Panc1 (cell line): Measurements from ENCODE around the gene CLDN1. TPM values are rescaled to one million over a fixed set of nuclear protein-coding genes. Genes with fewer than 3 reads are reported as not detected.

Experiments used
- ATAC-seq: fragments of 200-7000 bp; cut with Tn5 transposase; 2 replicates; pipeline ENCODE4 v1.9.1; 2020; ENCODE audit warnings: mild to moderate bottlenecking, moderate library complexity
- BruUV-seq: library from RNA; stranded (reverse); fragments of 400-500 nt; replicated peaks from 2 replicates; lab custom pipeline; 2021; lab: Mats Ljungman, UMichigan
- CTCF ChIA-PET: fragments of 300-600 bp; sonication (Branson Sonifier 250); formaldehyde crosslinking; loops from one replicate; lab custom pipeline; 2022; ENCODE audit warnings: antibody characterized with exemption; lab: Charles Lee
- POLR2A ChIA-PET: fragments of 300-600 bp; sonication (Branson Sonifier 250); formaldehyde crosslinking; loops from one replicate; lab custom pipeline; 2022; ENCODE audit warnings: antibody characterized with exemption; lab: Charles Lee
- DNase-seq: peaks from one replicate; pipeline ENCODE4 v3.0.0-alpha.2; 2010; ENCODE audit warnings: low read depth, low spot score
- H3K27ac ChIP-seq: 2 replicates; pipeline ENCODE4 v1.5.1; 2011; ENCODE audit warnings: mild to moderate bottlenecking, low read length, inconsistent platforms
- H3K27me3 ChIP-seq: fragments of 200-500 bp; sonication (Bioruptor generic); 2 replicates; pipeline ENCODE4 v1.6.0; 2014; ENCODE audit warnings: low read length, inconsistent platforms; ENCODE audit not compliant: control insufficient read depth, insufficient read depth
- H3K36me3 ChIP-seq: fragments of 200-500 bp; sonication (Bioruptor generic); 2 replicates; pipeline ENCODE4 v1.5.1; 2014; ENCODE audit warnings: inconsistent platforms, mild to moderate bottlenecking, low read length, moderate library complexity; ENCODE audit not compliant: control insufficient read depth, insufficient read depth
- H3K4me1 ChIP-seq: 2 replicates; pipeline ENCODE4 v1.5.1; 2011; ENCODE audit warnings: inconsistent platforms, mild to moderate bottlenecking, low read length, moderate library complexity; ENCODE audit not compliant: control insufficient read depth, insufficient read depth
- H3K4me3 ChIP-seq, 2 experiments: 2 replicates each; pipeline ENCODE4 v1.5.1; 2011 to 2012; ENCODE audit warnings: low read depth in 2 of 2, low read length in 2 of 2, mild to moderate bottlenecking in 2 of 2, inconsistent platforms in 1 of 2, moderate library complexity in 1 of 2
- H3K9me3 ChIP-seq: fragments of 200-500 bp; sonication (Bioruptor generic); 2 replicates; pipeline ENCODE4 v1.5.1; 2014; ENCODE audit warnings: low read depth, mild to moderate bottlenecking, inconsistent platforms, low read length, moderate library complexity; ENCODE audit not compliant: control insufficient read depth, insufficient read depth
- CTCF ChIP-seq: fragments of 450-650 bp; IDR thresholded peaks from 2 replicates; pipeline ENCODE4 v1.5.1; 2017; ENCODE audit warnings: mild to moderate bottlenecking
- POLR2AphosphoS5 ChIP-seq: IDR thresholded peaks from 2 replicates; pipeline ENCODE4 v1.6.1; 2012; ENCODE audit warnings: mild to moderate bottlenecking, low read depth, low read length, moderate library complexity
- SIN3A ChIP-seq: IDR thresholded peaks from 2 replicates; pipeline ENCODE4 v1.6.1; 2012; ENCODE audit warnings: low read depth, mild to moderate bottlenecking, low read length, moderate library complexity, borderline replicate concordance; ENCODE audit not compliant: insufficient read depth
- TCF7L2 ChIP-seq: IDR thresholded peaks from 2 replicates; pipeline ENCODE4 v1.6.1; 2011; ENCODE audit warnings: mild to moderate bottlenecking, low read depth, low read length, inconsistent platforms
- in situ Hi-C: cut with HindIII; loops from 2 replicates; pipeline ENCODE4 v1.10.0; 2016; ENCODE audit warnings: low sequenced_read_pairs, low pct_unique_long_range_greater_than_20kb
- intact Hi-C: fragments of 100-400 bp; cut with micrococcal nuclease; formaldehyde crosslinking; loops from one replicate; pipeline ENCODE4 v1.10.0; 2022; ENCODE audit not compliant: unreplicated experiment
- total RNA-seq: library from RNA; stranded (reverse); gene quantifications from one replicate; pipeline ENCODE4 v1.2.1, GENCODE V29; 2021; ENCODE audit not compliant: unreplicated experiment
- TF ChIP-seq, protein P1 (sequence below), 2 experiments: IDR thresholded peaks; 2 replicates each; pipeline ENCODE4 v1.6.1; 2011 to 2012; ENCODE audit warnings: low read depth in 2 of 2, control low read depth in 1 of 2, low read length in 1 of 2, mild to moderate bottlenecking in 1 of 2, moderate library complexity in 1 of 2; ENCODE audit not compliant: insufficient read depth in 1 of 2

Gene CLDN1
- total RNA-seq, 1 experiment from 2014 or later, result 30.9 TPM

GRCh38 chr3:190370369-190370768 is 48.1 kb upstream of the CLDN1 start:
- POLR2A ChIA-PET, result no interaction called here

GRCh38 chr3:190369668-190370295 is 47.5 kb upstream of the CLDN1 start:
- Histone ChIP-seq H3K4me1 (no peaks in the 10 kb centered on the region), H3K36me3 (no peaks in the 10 kb centered on the region), H3K9me3 (no peaks in the 10 kb centered on the region), H3K27ac (no peak overlapping the region), H3K27me3 (no peaks in the 10 kb centered on the region), H3K4me3 (no peak overlapping the region)
- intact Hi-C loops (no loop called here), in situ Hi-C loops (no loop called here)
- TF ChIP-seq TCF7L2, result no peak
- TF ChIP-seq POLR2AphosphoS5, result no peak
- TF ChIP-seq CTCF, result no peak
- no peak for TF ChIP-seq SIN3A
- TF ChIP-seq, protein P1, sequence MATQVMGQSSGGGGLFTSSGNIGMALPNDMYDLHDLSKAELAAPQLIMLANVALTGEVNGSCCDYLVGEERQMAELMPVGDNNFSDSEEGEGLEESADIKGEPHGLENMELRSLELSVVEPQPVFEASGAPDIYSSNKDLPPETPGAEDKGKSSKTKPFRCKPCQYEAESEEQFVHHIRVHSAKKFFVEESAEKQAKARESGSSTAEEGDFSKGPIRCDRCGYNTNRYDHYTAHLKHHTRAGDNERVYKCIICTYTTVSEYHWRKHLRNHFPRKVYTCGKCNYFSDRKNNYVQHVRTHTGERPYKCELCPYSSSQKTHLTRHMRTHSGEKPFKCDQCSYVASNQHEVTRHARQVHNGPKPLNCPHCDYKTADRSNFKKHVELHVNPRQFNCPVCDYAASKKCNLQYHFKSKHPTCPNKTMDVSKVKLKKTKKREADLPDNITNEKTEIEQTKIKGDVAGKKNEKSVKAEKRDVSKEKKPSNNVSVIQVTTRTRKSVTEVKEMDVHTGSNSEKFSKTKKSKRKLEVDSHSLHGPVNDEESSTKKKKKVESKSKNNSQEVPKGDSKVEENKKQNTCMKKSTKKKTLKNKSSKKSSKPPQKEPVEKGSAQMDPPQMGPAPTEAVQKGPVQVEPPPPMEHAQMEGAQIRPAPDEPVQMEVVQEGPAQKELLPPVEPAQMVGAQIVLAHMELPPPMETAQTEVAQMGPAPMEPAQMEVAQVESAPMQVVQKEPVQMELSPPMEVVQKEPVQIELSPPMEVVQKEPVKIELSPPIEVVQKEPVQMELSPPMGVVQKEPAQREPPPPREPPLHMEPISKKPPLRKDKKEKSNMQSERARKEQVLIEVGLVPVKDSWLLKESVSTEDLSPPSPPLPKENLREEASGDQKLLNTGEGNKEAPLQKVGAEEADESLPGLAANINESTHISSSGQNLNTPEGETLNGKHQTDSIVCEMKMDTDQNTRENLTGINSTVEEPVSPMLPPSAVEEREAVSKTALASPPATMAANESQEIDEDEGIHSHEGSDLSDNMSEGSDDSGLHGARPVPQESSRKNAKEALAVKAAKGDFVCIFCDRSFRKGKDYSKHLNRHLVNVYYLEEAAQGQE (IDR thresholded peaks at IDR 0.05; ENCODE audit: insufficient read depth in 1 of 2, low read depth in 2 of 2, low read length in 1 of 2), result no peak
- POLR2A ChIA-PET, result no interaction called here
- BruUV-seq, result no TSS peak
- DNase-seq (no peak), ATAC-seq (no peak)
- CTCF ChIA-PET, result interaction anchor here (0.5 kb wide), 1 partner anchor 34 kb away, joined by 3 read pairs; no protein-coding TSS in a partner anchor

More at GRCh38 chr3:190370369-190370768, 48.1 kb upstream of the CLDN1 start:
- no peaks in the 10 kb centered on the region for H3K9me3 ChIP-seq
- CTCF ChIA-PET, result no interaction called here
- in situ Hi-C loops (no loop called here), intact Hi-C loops (no loop called here)
- TF ChIP-seq TCF7L2 (no peak), SIN3A (no peak), POLR2AphosphoS5 (no peak), CTCF (no peak; the same call in 1 of the 2 replicates)
- TF ChIP-seq, protein P1 (IDR thresholded peaks at IDR 0.05; ENCODE audit: insufficient read depth in 1 of 2, low read depth in 2 of 2, low read length in 1 of 2), result no peak
- no peaks in the 10 kb centered on the region for H3K27me3 ChIP-seq
- no peak overlapping the region for H3K4me3 ChIP-seq
- ATAC-seq (no peak), DNase-seq (no peak)
- no peaks in the 10 kb centered on the region for H3K36me3 ChIP-seq
- no peaks in the 10 kb centered on the region for H3K4me1 ChIP-seq
- no TSS peak for BruUV-seq
- no peak overlapping the region for H3K27ac ChIP-seq
